ENCODE measurements around the gene CSN2.

CSN2 gene

GRCh38 chr4:69965628-69966027, at the start of gene CSN2:
Gene CSN2 (minus strand): TSS chr4:69965728. CDS start chr4:69960995, 4,733 bp downstream.
- H3K27me3 ChIP-seq (ENCODE audit: insufficient read depth, low read depth): no peaks in the 10 kb centered on the region
- peaks cover 14% of the 10 kb centered on the region for H3K4me1 ChIP-seq (ENCODE audit: low read depth, poor library complexity, severe bottlenecking)
- H3K27ac ChIP-seq: no peak within 1 kb of the TSS
- no peak within 1 kb of the TSS for H2AFZ ChIP-seq (ENCODE audit: low read depth)
- no peak for TF ChIP-seq CTCF (conservative IDR thresholded peaks at IDR 0.05; ENCODE audit: low read depth, low read length)
- H3K36me3 ChIP-seq (ENCODE audit: insufficient read depth): no peaks in the 10 kb centered on the region
- H3K9ac ChIP-seq: no peak within 1 kb of the TSS
- no peak within 1 kb of the TSS for H3K4me3 ChIP-seq (IDR thresholded peaks at IDR 0.05; ENCODE audit: insufficient read depth, low read depth, low read length)
- H3K4me2 ChIP-seq: no peak within 1 kb of the TSS
- no peaks in the 10 kb centered on the region for H3K79me2 ChIP-seq (ENCODE audit: insufficient read depth, low read depth)
- H4K20me1 ChIP-seq (ENCODE audit: insufficient read depth): no peaks in the 10 kb centered on the region

- H2AFZ ChIP-seq (ENCODE audit: low read depth): no peak overlapping the region
- no peak overlapping the region for H3K9ac ChIP-seq
- peaks cover 14% of the 10 kb centered on the region for H3K4me1 ChIP-seq (ENCODE audit: low read depth, poor library complexity, severe bottlenecking)
- no peak for TF ChIP-seq CTCF (conservative IDR thresholded peaks at IDR 0.05; ENCODE audit: low read depth, low read length)
- no peak overlapping the region for H3K27ac ChIP-seq
- no peaks in the 10 kb centered on the region for H3K27me3 ChIP-seq (ENCODE audit: insufficient read depth, low read depth)
- H3K36me3 ChIP-seq (ENCODE audit: insufficient read depth): no peaks in the 10 kb centered on the region
- no peaks in the 10 kb centered on the region for H3K79me2 ChIP-seq (ENCODE audit: insufficient read depth, low read depth)
- H3K4me3 ChIP-seq (IDR thresholded peaks at IDR 0.05; ENCODE audit: insufficient read depth, low read depth, low read length): no peak overlapping the region
- H3K4me2 ChIP-seq: no peak overlapping the region
- no peaks in the 10 kb centered on the region for H4K20me1 ChIP-seq (ENCODE audit: insufficient read depth)
Measured at GRCh38 chr4:70008771-70009170, 43.2 kb upstream of the CSN2 start.

GRCh38 chr4:70002507-70002906, 37.0 kb upstream of the CSN2 start:
- Histone ChIP-seq H3K4me3 (IDR thresholded peaks at IDR 0.05; ENCODE audit: insufficient read depth, low read depth, low read length) (no peak overlapping the region), H3K79me2 (ENCODE audit: insufficient read depth, low read depth) (no peaks in the 10 kb centered on the region), H3K4me2 (no peak overlapping the region), H3K4me1 (ENCODE audit: low read depth, poor library complexity, severe bottlenecking) (peaks cover 22% of the 10 kb centered on the region), H3K27ac (no peak overlapping the region), H3K9ac (no peak overlapping the region), H3K36me3 (ENCODE audit: insufficient read depth) (no peaks in the 10 kb centered on the region), H2AFZ (ENCODE audit: low read depth) (no peak overlapping the region), H4K20me1 (ENCODE audit: insufficient read depth) (no peaks in the 10 kb centered on the region), H3K27me3 (ENCODE audit: insufficient read depth, low read depth) (no peaks in the 10 kb centered on the region)
- no peak for TF ChIP-seq CTCF (conservative IDR thresholded peaks at IDR 0.05; ENCODE audit: low read depth, low read length)

GRCh38 chr4:70000711-70001110, 35.2 kb upstream of the CSN2 start:
- no peaks in the 10 kb centered on the region for H3K27me3 ChIP-seq (ENCODE audit: insufficient read depth, low read depth)
- no peaks in the 10 kb centered on the region for H3K79me2 ChIP-seq (ENCODE audit: insufficient read depth, low read depth)
- H3K4me3 ChIP-seq (IDR thresholded peaks at IDR 0.05; ENCODE audit: insufficient read depth, low read depth, low read length): no peak overlapping the region
- H4K20me1 ChIP-seq (ENCODE audit: insufficient read depth): no peaks in the 10 kb centered on the region
- H2AFZ ChIP-seq (ENCODE audit: low read depth): no peak overlapping the region
- H3K36me3 ChIP-seq (ENCODE audit: insufficient read depth): no peaks in the 10 kb centered on the region
- no peak overlapping the region for H3K27ac ChIP-seq
- H3K4me1 ChIP-seq (ENCODE audit: low read depth, poor library complexity, severe bottlenecking): peaks cover 12% of the 10 kb centered on the region
- H3K4me2 ChIP-seq: no peak overlapping the region
- TF ChIP-seq CTCF (conservative IDR thresholded peaks at IDR 0.05; ENCODE audit: low read depth, low read length): no peak
- H3K9ac ChIP-seq: no peak overlapping the region
